G401 (cell line): Measurements from ENCODE around the gene STARD5. TPM values are rescaled to one million over a fixed set of nuclear protein-coding genes. Genes with fewer than 3 reads are reported as not detected.
"Not testable (repeated sequence)": the region's sequence is repeated elsewhere in the genome, so short reads cannot be mapped to it uniquely, and the experiment has no call there.

Source experiments
- DNase-seq: peaks from one replicate; pipeline ENCODE4 v3.0.0-alpha.2; 2015; ENCODE audit warnings: low spot score
- in situ Hi-C: cut with HindIII; loops from 2 replicates; pipeline ENCODE4 v1.10.0; 2016; ENCODE audit warnings: low sequenced_read_pairs, mixed read lengths
- total RNA-seq: library from RNA; depleted of rRNA; stranded (reverse); fragments of >200 nt; shearing (Covaris generic); gene quantifications from 2 replicates; pipeline ENCODE4 v1.2.3, GENCODE V29; 2014; rRNA removed

STARD5 gene, protein sequence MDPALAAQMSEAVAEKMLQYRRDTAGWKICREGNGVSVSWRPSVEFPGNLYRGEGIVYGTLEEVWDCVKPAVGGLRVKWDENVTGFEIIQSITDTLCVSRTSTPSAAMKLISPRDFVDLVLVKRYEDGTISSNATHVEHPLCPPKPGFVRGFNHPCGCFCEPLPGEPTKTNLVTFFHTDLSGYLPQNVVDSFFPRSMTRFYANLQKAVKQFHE
- not detected in 2 replicates for total RNA-seq

DNA sequence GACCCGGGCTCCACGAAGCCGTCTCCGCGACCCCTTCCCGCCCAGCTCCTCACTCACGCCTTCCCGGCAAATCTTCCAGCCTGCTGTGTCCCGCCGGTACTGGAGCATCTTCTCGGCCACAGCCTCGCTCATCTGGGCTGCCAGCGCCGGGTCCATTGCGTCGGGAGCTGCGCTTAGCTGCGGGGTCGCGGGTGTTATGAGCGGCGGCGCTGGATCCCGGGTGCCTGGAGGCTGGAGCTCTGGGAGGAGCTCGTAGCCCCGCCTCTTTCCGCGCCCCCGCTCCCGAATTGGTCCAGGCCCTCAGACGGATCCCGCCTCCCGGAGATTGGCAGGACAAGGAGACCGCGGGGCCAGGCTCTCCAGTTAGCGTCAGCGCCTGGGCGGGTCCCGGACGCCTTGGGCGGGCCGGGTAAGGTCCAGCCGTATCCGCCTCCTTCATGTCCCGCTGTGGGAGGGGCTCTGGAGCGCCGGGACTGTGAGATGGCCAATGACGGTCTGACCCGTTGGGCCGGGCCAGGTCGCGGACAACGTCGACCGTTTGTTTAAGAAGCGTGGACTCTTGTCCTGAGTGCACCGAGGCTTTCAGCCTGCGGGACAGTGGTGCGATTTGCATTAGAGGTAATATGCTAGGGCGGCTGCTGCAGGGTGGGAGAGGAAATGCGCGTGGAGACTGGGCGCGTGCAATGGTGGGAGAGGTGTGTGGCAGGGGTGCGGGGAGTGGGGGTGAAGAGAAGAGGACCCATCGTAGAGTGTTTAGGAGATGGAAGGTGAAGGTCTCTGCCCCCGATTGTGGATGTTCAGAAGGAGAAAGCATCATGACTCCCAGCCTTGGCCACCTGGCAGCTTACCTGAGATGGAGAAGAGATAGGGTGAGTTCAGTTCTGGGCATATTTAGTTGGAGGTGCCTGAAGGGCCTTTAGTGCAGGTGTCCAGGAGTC is at the start of gene STARD5:
TSS of gene STARD5 (minus strand) at position 198 of the 938 bp plus-strand sequence. CDS start at position 156, 42 bp downstream.
- in situ Hi-C loops: no loop called here
- DNase-seq: peak; percentile 99

- in situ Hi-C loops: no loop called here
- no peak for DNase-seq
These were observed 49.2 kb upstream of the STARD5 start for GRCh38 chr15:81373176-81373575.

DNA sequence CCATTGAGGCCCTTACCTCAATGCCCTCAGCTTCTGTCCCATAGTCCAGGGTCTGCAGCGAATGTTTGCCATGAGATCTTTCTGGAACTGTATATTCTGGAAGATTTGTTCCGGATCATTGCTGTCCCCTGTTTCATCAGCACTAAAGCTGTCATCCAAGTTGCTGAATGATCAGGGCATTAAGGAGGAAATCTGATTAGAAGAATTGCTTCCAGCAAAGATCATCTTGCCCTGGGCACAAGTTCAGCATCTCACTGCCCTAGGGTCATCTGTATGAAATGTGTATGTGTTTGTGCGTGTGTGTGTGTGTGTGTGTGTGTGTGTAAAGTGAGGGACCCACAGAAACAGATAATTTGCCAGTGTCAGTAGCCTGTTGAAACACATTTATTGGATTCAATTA is 48.6 kb upstream of the STARD5 start:
- DNase-seq: no peak
- in situ Hi-C loops: no loop called here

DNA sequence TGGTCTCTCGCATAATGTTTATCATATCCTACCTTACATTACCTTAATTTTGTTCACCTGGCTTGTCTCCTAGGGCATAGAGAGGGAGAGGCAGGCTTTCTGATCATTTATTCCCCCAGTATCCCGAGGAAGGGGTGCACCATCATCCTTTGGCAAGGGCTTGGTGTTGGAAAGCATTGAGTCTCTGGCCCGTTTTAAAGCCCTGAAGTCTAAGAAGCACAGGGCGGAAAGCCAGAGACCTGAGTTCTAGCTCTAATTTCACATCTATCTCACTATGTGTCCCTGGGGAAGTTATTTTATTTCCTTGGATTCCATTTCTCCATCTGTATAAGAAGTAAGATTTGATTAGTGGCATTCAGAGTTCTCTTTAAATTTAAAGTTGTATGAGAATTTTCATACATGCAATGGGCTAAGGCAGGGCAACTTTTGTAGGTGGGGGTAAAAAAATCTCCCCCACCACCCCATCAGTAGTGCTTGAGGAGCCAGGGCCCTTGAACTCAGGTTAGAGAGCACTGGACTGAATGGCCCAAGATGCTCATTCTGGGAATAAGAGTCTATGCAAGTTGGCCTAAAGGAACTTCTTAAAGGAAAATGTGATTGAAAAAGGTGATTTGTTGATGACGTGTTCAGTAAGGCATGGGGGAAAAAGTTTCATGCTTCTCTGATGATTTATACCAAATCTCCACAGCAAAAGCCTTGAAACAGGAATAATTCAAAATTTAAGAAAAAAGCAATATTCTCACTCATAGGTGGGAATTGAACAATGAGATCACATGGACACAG is 40.0 kb upstream of the STARD5 start:
- DNase-seq: no peak

GRCh38 chr15:81363276-81363675 is 39.3 kb upstream of the STARD5 start:
- in situ Hi-C loops: no loop called here
- DNase-seq: no peak

More for the DNA sequence above, 40.0 kb upstream of the STARD5 start:
- in situ Hi-C loops: no loop called here

- in situ Hi-C loops: no loop called here
- DNase-seq: no peak
These were observed 38.8 kb upstream of the STARD5 start for GRCh38 chr15:81362790-81363189.

GRCh38 chr15:81361891-81362290 is 38.0 kb upstream of the STARD5 start:
- DNase-seq: no peak
- in situ Hi-C loops: no loop called here

- in situ Hi-C loops: no loop called here
These were observed 36.5 kb upstream of the STARD5 start for GRCh38 chr15:81360491-81360890.

GRCh38 chr15:81358248-81358647 is 34.3 kb upstream of the STARD5 start:
- peak; percentile 34 for DNase-seq
- in situ Hi-C loops: no loop called here

More at GRCh38 chr15:81360491-81360890, 36.5 kb upstream of the STARD5 start:
- no peak for DNase-seq

DNA sequence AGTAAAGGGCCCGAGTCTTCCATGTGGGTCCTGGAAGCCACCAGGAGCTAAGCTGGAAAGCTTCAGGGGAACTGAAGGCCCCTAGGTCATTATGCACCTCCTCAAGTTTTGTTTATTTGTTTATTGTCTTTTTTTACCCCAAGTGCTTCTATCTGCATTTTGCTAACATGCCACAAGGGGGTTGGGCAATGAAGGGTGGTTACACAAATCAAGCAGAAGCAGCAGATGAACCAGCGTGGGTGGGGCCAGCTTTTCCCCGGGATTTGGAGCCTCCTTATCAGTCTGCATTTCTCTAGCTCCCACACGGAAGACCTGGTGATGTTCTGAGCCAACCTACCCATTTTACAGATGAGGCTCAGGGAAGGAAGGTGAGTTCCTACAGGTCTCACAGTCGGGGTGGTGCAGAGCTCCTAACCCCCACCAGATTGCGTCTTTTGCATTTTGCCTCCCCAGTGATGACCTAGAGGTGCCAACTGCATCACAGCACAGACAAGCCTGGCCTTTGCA is 33.3 kb upstream of the STARD5 start:
- in situ Hi-C loops: no loop called here
- DNase-seq: no peak

- in situ Hi-C loops: no loop called here
- DNase-seq: no peak
These were observed 32.3 kb upstream of the STARD5 start for GRCh38 chr15:81356252-81356651.

DNA sequence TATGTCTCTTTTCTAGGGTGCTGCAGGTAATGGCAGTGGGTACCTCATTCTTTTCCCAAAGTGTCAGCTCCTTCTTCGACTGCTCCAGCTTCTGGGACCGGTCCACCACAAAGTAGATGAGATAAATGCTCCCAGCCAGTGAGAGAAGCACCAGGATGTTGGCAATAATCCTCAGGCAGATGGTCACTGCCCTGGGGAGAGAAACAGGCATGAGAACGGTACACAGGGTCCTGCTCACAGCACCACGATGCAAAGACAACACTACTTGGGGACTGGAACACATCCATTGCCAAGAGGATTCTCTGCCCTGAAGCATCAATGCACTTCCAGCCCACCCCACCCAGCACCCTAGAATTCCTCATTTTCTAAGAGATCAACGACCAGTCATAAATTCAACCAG is 27.7 kb upstream of the STARD5 start:
- DNase-seq: peak; percentile 96
- in situ Hi-C loops: no loop called here

DNA sequence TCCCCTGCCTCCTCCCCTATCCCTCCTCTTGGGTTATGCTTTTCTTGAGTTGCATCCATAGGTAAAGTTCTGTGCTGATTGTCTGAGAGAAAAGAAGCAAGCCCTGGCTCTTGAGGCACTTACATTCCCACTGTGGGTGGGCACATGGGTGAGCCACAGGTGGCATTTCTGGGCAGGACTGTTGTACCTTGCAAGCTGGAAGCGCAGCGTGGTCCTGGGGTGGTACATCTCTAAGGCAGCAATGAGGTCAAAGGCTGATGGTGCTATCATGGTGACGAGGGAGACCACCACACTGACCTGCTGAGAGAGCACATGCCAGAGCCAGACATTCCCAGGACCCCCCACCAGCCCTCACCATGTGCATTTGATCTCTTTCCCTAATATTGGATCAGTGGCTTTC is 25.3 kb upstream of the STARD5 start:
- in situ Hi-C loops: no loop called here
- no peak for DNase-seq

GRCh38 chr15:81348691-81349090 is 24.8 kb upstream of the STARD5 start:
- DNase-seq, in situ Hi-C loops: not testable (repeated sequence)

DNA sequence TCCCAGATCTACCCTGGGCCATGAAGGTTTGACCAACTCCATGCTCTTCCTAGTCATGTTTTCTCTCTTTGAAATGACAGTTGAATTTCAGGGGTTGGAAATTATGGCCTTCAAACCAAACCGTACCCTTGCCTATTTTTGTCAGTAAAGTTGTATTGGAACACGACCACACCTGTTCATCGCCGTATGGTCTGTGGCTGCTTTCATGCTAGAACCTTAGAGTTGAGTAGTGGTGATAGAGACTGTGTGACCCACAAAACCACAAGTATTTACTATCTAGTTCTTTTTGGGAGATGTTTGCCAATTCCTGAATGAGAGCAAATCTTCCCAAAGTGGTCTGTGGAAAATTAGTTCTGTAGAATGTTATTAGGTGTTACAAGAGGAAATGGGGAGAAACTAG is 24.0 kb upstream of the STARD5 start:
- no peak for DNase-seq
- in situ Hi-C loops: no loop called here

DNA sequence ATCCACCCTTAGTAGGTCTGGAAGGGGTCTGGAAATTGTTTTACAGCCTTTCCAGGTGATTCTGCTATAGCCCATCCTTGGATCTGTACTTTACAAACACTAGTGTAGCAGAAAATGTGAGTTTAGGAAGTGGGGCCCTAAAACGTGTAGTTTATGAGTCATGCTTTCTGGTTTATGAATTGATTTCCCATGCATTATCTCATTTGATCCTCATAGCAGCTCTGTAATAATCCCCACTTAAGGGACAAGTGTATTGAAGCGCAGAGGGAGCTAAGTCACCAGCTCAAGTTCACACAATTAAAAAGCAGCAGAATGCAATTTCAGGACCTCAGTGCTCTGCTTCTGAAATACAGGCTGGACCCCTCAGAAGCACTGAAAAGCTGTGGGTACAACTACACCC is 22.7 kb upstream of the STARD5 start:
- no peak for DNase-seq
- in situ Hi-C loops: no loop called here

DNA sequence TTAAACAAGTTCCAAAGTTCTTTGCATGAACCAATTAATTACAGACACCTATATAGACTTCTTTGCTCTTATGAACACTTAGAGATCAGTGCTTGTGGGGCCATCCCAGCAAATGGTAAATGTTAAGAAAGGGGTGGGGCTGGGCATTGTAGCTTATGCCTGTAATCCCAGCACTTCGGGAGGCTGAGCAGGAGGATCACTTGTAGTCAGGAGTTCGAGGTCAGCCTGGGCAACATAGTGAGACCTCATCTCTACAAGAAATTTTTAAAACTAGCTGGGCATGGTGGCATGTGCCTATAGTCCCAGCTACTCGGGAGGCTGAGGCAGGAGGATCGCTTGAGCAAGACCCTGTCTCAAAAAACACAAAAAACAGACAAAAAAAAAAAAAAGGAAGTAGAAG is 19.4 kb upstream of the STARD5 start:
- in situ Hi-C loops: no loop called here
- no peak for DNase-seq

DNA sequence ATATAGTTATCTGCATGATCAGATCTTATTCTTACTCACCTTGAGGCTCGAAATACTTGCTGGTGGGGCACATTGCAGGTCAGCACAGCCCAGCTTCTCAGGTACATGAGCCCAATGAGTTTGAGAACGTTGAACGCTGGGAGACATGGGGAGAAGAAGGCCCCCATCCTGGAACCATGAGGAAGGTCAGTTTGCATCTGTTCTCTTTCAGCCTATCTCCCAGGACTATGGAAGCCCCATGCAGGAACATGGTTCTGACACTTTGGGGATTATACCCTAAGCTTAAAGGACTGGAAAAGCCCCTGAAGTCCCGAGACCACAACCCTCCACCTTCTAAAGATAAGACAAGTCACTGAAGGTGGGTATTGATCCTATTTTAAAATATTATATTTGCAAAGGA is 17.4 kb upstream of the STARD5 start:
- in situ Hi-C loops: no loop called here
- no peak for DNase-seq

DNA sequence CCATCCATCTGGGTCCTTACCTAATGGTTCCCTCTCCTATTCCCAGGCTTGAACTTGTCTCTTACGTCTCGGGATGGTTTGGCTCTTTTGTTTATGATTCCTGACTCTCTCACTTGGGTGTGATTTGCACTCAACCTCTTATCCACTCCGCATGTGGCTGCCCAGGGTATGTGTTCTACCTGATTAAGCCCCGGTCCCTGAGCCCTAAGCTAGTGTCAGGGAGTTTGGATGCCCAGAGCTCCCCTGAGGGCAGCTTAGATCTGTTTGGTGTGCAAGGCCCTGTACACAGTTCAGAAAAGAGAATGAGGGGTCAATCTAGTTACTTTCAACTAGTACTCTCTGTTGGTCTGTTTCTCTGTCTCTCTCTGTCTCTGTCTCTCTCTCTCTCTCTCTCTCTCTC is 15.9 kb upstream of the STARD5 start:
- in situ Hi-C loops: no loop called here

GRCh38 chr15:81339321-81339720 is 15.4 kb upstream of the STARD5 start:
- in situ Hi-C loops: no loop called here
- DNase-seq: no peak

More for the DNA sequence above, 15.9 kb upstream of the STARD5 start:
- no peak for DNase-seq
